ENCODE data around the gene SYT1. TPM values are rescaled to one million over a fixed set of nuclear protein-coding genes. Genes with fewer than 3 reads are reported as not detected.

Gene SYT1
- total RNA-seq, 5 donors from 2014 or later (not counting 1 experiment from before 2014, with no cell fraction given): 0.09 TPM; not detected in 3

GRCh38 chr12:79373896-79374499 is 509.4 kb downstream of the SYT1 start:
- Mint-ChIP-seq H3K4me1 (no peaks in the 10 kb centered on the region), H3K9me3 (peaks cover 0 to 7% (median 0%) of the 10 kb centered on the region in 3 donors), H3K27me3 (no peaks in the 10 kb centered on the region), H3K4me3 (no peak overlapping the region), H3K36me3 (no peaks in the 10 kb centered on the region), H3K27ac (no peak overlapping the region)
- no CpG with 5 or more reads among the region's 5 CpGs for WGBS (ENCODE audit: insufficient coverage)
- ATAC-seq (replicated peaks in 1 of 4) (no peak), DNase-seq (no peak)
- H3K9me3 ChIP-seq: no peaks in the 10 kb centered on the region
- no peak overlapping the region for H3K4me3 ChIP-seq (ENCODE audit: control insufficient read depth in 1 of 2, extremely low read depth in 1 of 2, low read length in 1 of 2)
- H3K27ac ChIP-seq (ENCODE audit: low read length): no peak overlapping the region
- POLR2A ChIA-PET: no interaction called here
- no peaks in the 10 kb centered on the region for H3K36me3 ChIP-seq (ENCODE audit: control insufficient read depth in 2 of 2, extremely low read depth in 1 of 2, insufficient read depth in 1 of 2, low read length in 1 of 2)
- H3K27me3 ChIP-seq (replicated peaks in 1 of 2; ENCODE audit: control insufficient read depth in 2 of 2, extremely low read depth in 1 of 2, insufficient read depth in 2 of 2, low read length in 1 of 2): no peaks in the 10 kb centered on the region
- no peaks in the 10 kb centered on the region for H3K4me1 ChIP-seq (ENCODE audit: control insufficient read depth in 1 of 2, extremely low read depth in 1 of 2, insufficient read depth in 2 of 2, low read length in 2 of 2)
- CTCF ChIA-PET: no interaction called here

- Mint-ChIP-seq H3K9me3 (peaks cover 0 to 7% (median 0%) of the 10 kb centered on the region in 3 donors), H3K4me3 (no peak overlapping the region), H3K27me3 (no peaks in the 10 kb centered on the region), H3K27ac (no peak overlapping the region), H3K36me3 (no peaks in the 10 kb centered on the region), H3K4me1 (no peaks in the 10 kb centered on the region)
- 40% methylated on average over 1 of the region's 1 CpG for WGBS (ENCODE audit: insufficient coverage)
- Histone ChIP-seq H3K27me3 (replicated peaks in 1 of 2; ENCODE audit: control insufficient read depth in 2 of 2, extremely low read depth in 1 of 2, insufficient read depth in 2 of 2, low read length in 1 of 2) (no peaks in the 10 kb centered on the region), H3K36me3 (ENCODE audit: control insufficient read depth in 2 of 2, extremely low read depth in 1 of 2, insufficient read depth in 1 of 2, low read length in 1 of 2) (no peaks in the 10 kb centered on the region), H3K9me3 (no peaks in the 10 kb centered on the region), H3K4me1 (ENCODE audit: control insufficient read depth in 1 of 2, extremely low read depth in 1 of 2, insufficient read depth in 2 of 2, low read length in 2 of 2) (no peaks in the 10 kb centered on the region), H3K4me3 (ENCODE audit: control insufficient read depth in 1 of 2, extremely low read depth in 1 of 2, low read length in 1 of 2) (no peak overlapping the region), H3K27ac (ENCODE audit: low read length) (no peak overlapping the region)
- CTCF ChIA-PET: interaction anchor here in 1 of 2 donors (0.7 kb wide), 1 partner anchor 994 kb away, joined by 3 read pairs; no protein-coding TSS in a partner anchor
- DNase-seq (no peak), ATAC-seq (replicated peaks in 1 of 4) (no peak)
- POLR2A ChIA-PET: no interaction called here
Measured at GRCh38 chr12:79374545-79374944, 510.0 kb downstream of the SYT1 start.

DNA sequence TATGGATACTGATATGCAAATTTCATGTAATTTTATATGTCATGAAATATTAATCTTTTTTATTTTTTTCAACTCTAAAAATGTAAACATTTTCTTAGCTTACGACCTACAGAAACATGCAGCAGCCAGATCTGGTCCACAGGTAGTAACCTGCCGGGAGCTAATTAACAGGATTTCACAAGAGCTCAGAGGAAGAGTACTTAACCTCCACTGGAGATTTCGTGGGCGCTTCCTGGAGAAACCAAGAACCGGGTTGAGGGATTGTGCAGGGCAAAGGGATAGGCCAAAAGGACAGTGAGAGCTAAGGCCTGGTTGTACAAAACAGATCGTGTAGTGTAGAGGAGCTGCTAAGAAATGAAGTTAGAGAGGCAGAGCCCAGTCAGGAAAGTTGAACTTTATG is 510.5 kb downstream of the SYT1 start:
- ChIA-PET CTCF (interaction anchor here in 1 of 2 donors (0.7 kb wide), 1 partner anchor 993 kb away, joined by 3 read pairs; no protein-coding TSS in a partner anchor), POLR2A (no interaction called here)
- Mint-ChIP-seq H3K9me3 (peaks cover 0 to 4% (median 0%) of the 10 kb centered on the region in 3 donors), H3K4me1 (no peaks in the 10 kb centered on the region), H3K4me3 (no peak overlapping the region), H3K27ac (no peak overlapping the region), H3K27me3 (no peaks in the 10 kb centered on the region), H3K36me3 (no peaks in the 10 kb centered on the region)
- no peaks in the 10 kb centered on the region for H3K4me1 ChIP-seq (ENCODE audit: control insufficient read depth in 1 of 2, extremely low read depth in 1 of 2, insufficient read depth in 2 of 2, low read length in 2 of 2)
- WGBS (ENCODE audit: insufficient coverage): 78% methylated on average over 6 of the region's 6 CpGs
- no peaks in the 10 kb centered on the region for H3K36me3 ChIP-seq (ENCODE audit: control insufficient read depth in 2 of 2, extremely low read depth in 1 of 2, insufficient read depth in 1 of 2, low read length in 1 of 2)
- H3K27ac ChIP-seq (ENCODE audit: low read length): no peak overlapping the region
- H3K27me3 ChIP-seq (replicated peaks in 1 of 2; ENCODE audit: control insufficient read depth in 2 of 2, extremely low read depth in 1 of 2, insufficient read depth in 2 of 2, low read length in 1 of 2): no peaks in the 10 kb centered on the region
- H3K4me3 ChIP-seq (ENCODE audit: control insufficient read depth in 1 of 2, extremely low read depth in 1 of 2, low read length in 1 of 2): no peak overlapping the region
- ATAC-seq (replicated peaks in 1 of 4) (no peak), DNase-seq (no peak)
- H3K9me3 ChIP-seq: no peaks in the 10 kb centered on the region

DNA sequence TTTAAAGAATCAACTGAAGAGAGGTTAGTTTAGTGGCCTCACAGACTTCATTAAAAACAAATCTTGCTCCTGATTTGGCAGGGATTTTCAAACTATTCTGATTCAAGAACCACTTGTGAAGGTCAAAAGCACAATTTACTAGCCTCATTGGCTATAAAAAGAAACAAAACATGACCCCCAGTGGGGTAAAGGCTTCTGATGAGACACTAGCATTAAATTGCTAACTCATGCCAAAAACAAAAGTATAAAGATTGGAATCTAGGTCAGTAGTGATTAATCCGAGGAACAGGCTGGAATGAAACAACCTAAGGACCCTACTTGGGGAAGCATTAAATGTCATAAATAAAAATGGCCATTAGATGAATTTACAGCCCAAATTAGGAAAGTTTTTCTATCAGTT is 513.9 kb downstream of the SYT1 start:
- ChIA-PET CTCF (no interaction called here), POLR2A (no interaction called here)
- DNase-seq: no peak
- Mint-ChIP-seq H3K36me3 (no peaks in the 10 kb centered on the region), H3K4me1 (no peaks in the 10 kb centered on the region), H3K27ac (no peak overlapping the region), H3K27me3 (no peaks in the 10 kb centered on the region), H3K4me3 (no peak overlapping the region), H3K9me3 (no peaks in the 10 kb centered on the region)
- H3K9me3 ChIP-seq: no peaks in the 10 kb centered on the region
- no peak for ATAC-seq (replicated peaks in 1 of 4)
- no peak overlapping the region for H3K4me3 ChIP-seq (ENCODE audit: control insufficient read depth in 1 of 2, extremely low read depth in 1 of 2, low read length in 1 of 2)
- no CpG with 5 or more reads among the region's 1 CpG for whole genome bisulfite sequencing (ENCODE audit: insufficient coverage)
- no peaks in the 10 kb centered on the region for H3K27me3 ChIP-seq (replicated peaks in 1 of 2; ENCODE audit: control insufficient read depth in 2 of 2, extremely low read depth in 1 of 2, insufficient read depth in 2 of 2, low read length in 1 of 2)
- H3K4me1 ChIP-seq (ENCODE audit: control insufficient read depth in 1 of 2, extremely low read depth in 1 of 2, insufficient read depth in 2 of 2, low read length in 2 of 2): no peaks in the 10 kb centered on the region
- no peak overlapping the region for H3K27ac ChIP-seq (ENCODE audit: low read length)
- no peaks in the 10 kb centered on the region for H3K36me3 ChIP-seq (ENCODE audit: control insufficient read depth in 2 of 2, extremely low read depth in 1 of 2, insufficient read depth in 1 of 2, low read length in 1 of 2)

GRCh38 chr12:79380402-79380801 is 515.8 kb downstream of the SYT1 start:
- no peaks in the 10 kb centered on the region for H3K36me3 ChIP-seq (ENCODE audit: control insufficient read depth in 2 of 2, extremely low read depth in 1 of 2, insufficient read depth in 1 of 2, low read length in 1 of 2)
- DNase-seq (no peak), ATAC-seq (replicated peaks in 1 of 4) (no peak)
- no peak overlapping the region for H3K27ac ChIP-seq (ENCODE audit: low read length)
- H3K27ac Mint-ChIP-seq: no peak overlapping the region
- no peaks in the 10 kb centered on the region for H3K9me3 ChIP-seq
- CTCF ChIA-PET: no interaction called here
- POLR2A ChIA-PET: no interaction called here
- H3K4me1 ChIP-seq (ENCODE audit: control insufficient read depth in 1 of 2, extremely low read depth in 1 of 2, insufficient read depth in 2 of 2, low read length in 2 of 2): no peaks in the 10 kb centered on the region
- no peaks in the 10 kb centered on the region for H3K27me3 Mint-ChIP-seq
- no CpG with 5 or more reads among the region's 2 CpGs for WGBS (ENCODE audit: insufficient coverage)
- no peaks in the 10 kb centered on the region for H3K27me3 ChIP-seq (replicated peaks in 1 of 2; ENCODE audit: control insufficient read depth in 2 of 2, extremely low read depth in 1 of 2, insufficient read depth in 2 of 2, low read length in 1 of 2)
- no peaks in the 10 kb centered on the region for H3K9me3 Mint-ChIP-seq
- H3K4me3 ChIP-seq (ENCODE audit: control insufficient read depth in 1 of 2, extremely low read depth in 1 of 2, low read length in 1 of 2): no peak overlapping the region
- H3K4me1 Mint-ChIP-seq: no peaks in the 10 kb centered on the region
- H3K4me3 Mint-ChIP-seq: no peak overlapping the region
- no peaks in the 10 kb centered on the region for H3K36me3 Mint-ChIP-seq

- H3K4me3 ChIP-seq (ENCODE audit: control insufficient read depth in 1 of 2, extremely low read depth in 1 of 2, low read length in 1 of 2): no peak overlapping the region
- H3K27ac Mint-ChIP-seq: no peak overlapping the region
- H3K4me1 Mint-ChIP-seq: no peaks in the 10 kb centered on the region
- ATAC-seq (replicated peaks in 1 of 4) (no peak), DNase-seq (no peak)
- no peaks in the 10 kb centered on the region for H3K27me3 ChIP-seq (replicated peaks in 1 of 2; ENCODE audit: control insufficient read depth in 2 of 2, extremely low read depth in 1 of 2, insufficient read depth in 2 of 2, low read length in 1 of 2)
- no peaks in the 10 kb centered on the region for H3K9me3 ChIP-seq
- H3K36me3 ChIP-seq (ENCODE audit: control insufficient read depth in 2 of 2, extremely low read depth in 1 of 2, insufficient read depth in 1 of 2, low read length in 1 of 2): no peaks in the 10 kb centered on the region
- no peaks in the 10 kb centered on the region for H3K9me3 Mint-ChIP-seq
- no peaks in the 10 kb centered on the region for H3K4me1 ChIP-seq (ENCODE audit: control insufficient read depth in 1 of 2, extremely low read depth in 1 of 2, insufficient read depth in 2 of 2, low read length in 2 of 2)
- H3K36me3 Mint-ChIP-seq: no peaks in the 10 kb centered on the region
- WGBS (ENCODE audit: insufficient coverage): 85% methylated on average over 8 of the region's 11 CpGs
- CTCF ChIA-PET: interaction anchor here in 1 of 2 donors (0.6 kb wide), 1 partner anchor 9 kb away, joined by 3 read pairs; no protein-coding TSS in a partner anchor
- H3K4me3 Mint-ChIP-seq: no peak overlapping the region
- no peaks in the 10 kb centered on the region for H3K27me3 Mint-ChIP-seq
- POLR2A ChIA-PET: no interaction called here
- no peak overlapping the region for H3K27ac ChIP-seq (ENCODE audit: low read length)
Measured at GRCh38 chr12:79381248-79382208, 517.0 kb downstream of the SYT1 start.
